ENCODE measurements around the gene USP24. TPM values are rescaled to one million over a fixed set of nuclear protein-coding genes. Genes with fewer than 3 reads are reported as not detected.

Gene USP24
- total RNA-seq, 1 experiment from 2014 or later = 54.6 TPM

DNA sequence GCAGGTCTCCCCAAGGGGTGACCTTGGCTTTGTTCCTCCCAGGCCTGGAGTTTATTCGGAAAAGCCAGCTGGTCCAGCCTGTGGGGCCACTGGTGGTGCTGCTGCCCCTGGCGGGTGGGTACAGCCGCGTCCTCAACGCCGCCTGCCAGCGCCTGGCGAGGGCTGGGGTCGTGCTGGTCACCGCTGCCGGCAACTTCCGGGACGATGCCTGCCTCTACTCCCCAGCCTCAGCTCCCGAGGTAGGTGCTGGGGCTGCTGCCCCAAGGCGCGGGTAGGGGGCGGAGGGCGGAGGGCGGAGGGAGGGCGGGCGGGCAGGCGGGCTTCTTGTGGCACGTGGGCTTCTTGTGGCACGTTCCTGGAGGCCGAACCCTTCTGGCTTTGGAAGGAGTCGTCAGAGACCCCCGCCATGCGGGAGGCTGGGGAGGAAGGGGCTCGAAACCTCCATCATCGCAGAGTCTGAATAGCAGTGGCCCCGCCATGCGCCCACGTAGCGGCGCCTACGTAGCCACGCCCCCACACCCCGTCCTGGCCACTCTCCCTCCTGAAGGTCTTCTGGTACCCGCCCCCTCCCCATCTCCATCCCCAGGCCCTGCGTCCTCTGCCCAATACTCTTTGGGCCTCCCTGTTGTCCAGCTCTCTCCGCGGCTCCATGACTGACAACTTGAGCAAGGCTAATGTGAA, 159.1 kb downstream of the USP24 start:
- peaks cover 77% of the 10 kb centered on the region for H3K36me3 ChIP-seq (ENCODE audit: insufficient read depth, low read length, poor library complexity, severe bottlenecking)
- ChIA-PET CTCF (no interaction called here), POLR2A (ENCODE audit: low non-redundant PET) (no interaction called here)
- no peaks in the 10 kb centered on the region for H3K4me1 ChIP-seq (ENCODE audit: insufficient read depth, low read length, poor library complexity, severe bottlenecking)
- TF ChIP-seq EZH2 (IDR thresholded peaks at IDR 0.05; ENCODE audit: borderline replicate concordance, low read depth, low read length, poor library complexity, severe bottlenecking) (no peak), CTCF (conservative IDR thresholded peaks at IDR 0.05; ENCODE audit: low read depth, low read length) (no peak)
- no peaks in the 10 kb centered on the region for H3K9me3 ChIP-seq (ENCODE audit: low read depth, low read length, poor library complexity, severe bottlenecking)
- no peaks in the 10 kb centered on the region for H3K27me3 ChIP-seq (replicated peaks; ENCODE audit: insufficient read depth, low read depth, low read length, poor library complexity)
- DNase-seq (ENCODE audit: low spot score) = no peak
- BruUV-seq (replicated peaks) = no TSS peak
- H3K4me3 ChIP-seq (ENCODE audit: low read depth, low read length, poor library complexity, severe bottlenecking) = no peak overlapping the region
- no peak overlapping the region for H3K27ac ChIP-seq (ENCODE audit: low read depth, low read length, poor library complexity, severe bottlenecking)
- intact Hi-C loops (cut with micrococcal nuclease; ENCODE audit: unreplicated experiment) = no loop called here

GRCh38 chr1:55055084-55055882, 159.9 kb downstream of the USP24 start:
- no peaks in the 10 kb centered on the region for H3K27me3 ChIP-seq (replicated peaks; ENCODE audit: insufficient read depth, low read depth, low read length, poor library complexity)
- no peaks in the 10 kb centered on the region for H3K9me3 ChIP-seq (ENCODE audit: low read depth, low read length, poor library complexity, severe bottlenecking)
- no TSS peak for BruUV-seq (replicated peaks)
- POLR2A ChIA-PET (ENCODE audit: low non-redundant PET) = no interaction called here
- intact Hi-C loops (cut with micrococcal nuclease; ENCODE audit: unreplicated experiment) = no loop called here
- H3K36me3 ChIP-seq (ENCODE audit: insufficient read depth, low read length, poor library complexity, severe bottlenecking) = peaks cover 76% of the 10 kb centered on the region
- no peak for TF ChIP-seq EZH2 (IDR thresholded peaks at IDR 0.05; ENCODE audit: borderline replicate concordance, low read depth, low read length, poor library complexity, severe bottlenecking)
- TF ChIP-seq CTCF (conservative IDR thresholded peaks at IDR 0.05; ENCODE audit: low read depth, low read length) = no peak
- H3K4me3 ChIP-seq (ENCODE audit: low read depth, low read length, poor library complexity, severe bottlenecking) = no peak overlapping the region
- CTCF ChIA-PET = no interaction called here
- no peak for DNase-seq (ENCODE audit: low spot score)
- no peak overlapping the region for H3K27ac ChIP-seq (ENCODE audit: low read depth, low read length, poor library complexity, severe bottlenecking)
- peaks cover 4% of the 10 kb centered on the region for H3K4me1 ChIP-seq (ENCODE audit: insufficient read depth, low read length, poor library complexity, severe bottlenecking)

DNA sequence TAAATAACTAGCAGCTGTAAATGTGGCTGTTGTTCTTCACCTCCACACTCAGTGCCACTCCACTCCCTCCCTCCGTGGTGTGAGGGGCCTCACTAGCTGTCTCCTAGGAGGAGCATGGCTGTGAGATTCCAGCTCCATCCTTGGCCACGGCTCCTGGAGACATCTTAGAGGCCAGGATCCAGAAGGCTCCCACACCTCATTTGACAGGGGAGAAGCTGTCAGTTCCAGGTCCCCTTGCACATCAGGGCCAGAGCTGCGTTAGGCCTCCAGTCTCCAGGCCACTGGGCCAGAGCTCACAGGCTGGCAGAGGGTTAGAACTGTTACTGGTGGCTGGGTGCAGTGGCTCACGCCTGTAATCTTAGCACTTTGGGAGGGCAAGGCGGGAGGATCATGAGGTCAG, 160.8 kb downstream of the USP24 start:
- ChIA-PET CTCF (no interaction called here), POLR2A (ENCODE audit: low non-redundant PET) (no interaction called here)
- peaks cover 11% of the 10 kb centered on the region for H3K4me1 ChIP-seq (ENCODE audit: insufficient read depth, low read length, poor library complexity, severe bottlenecking)
- DNase-seq (ENCODE audit: low spot score) = no peak
- no peaks in the 10 kb centered on the region for H3K27me3 ChIP-seq (replicated peaks; ENCODE audit: insufficient read depth, low read depth, low read length, poor library complexity)
- H3K36me3 ChIP-seq (ENCODE audit: insufficient read depth, low read length, poor library complexity, severe bottlenecking) = peaks cover 75% of the 10 kb centered on the region
- BruUV-seq (replicated peaks) = no TSS peak
- TF ChIP-seq EZH2 (IDR thresholded peaks at IDR 0.05; ENCODE audit: borderline replicate concordance, low read depth, low read length, poor library complexity, severe bottlenecking) (no peak), CTCF (conservative IDR thresholded peaks at IDR 0.05; ENCODE audit: low read depth, low read length) (no peak)
- H3K4me3 ChIP-seq (ENCODE audit: low read depth, low read length, poor library complexity, severe bottlenecking) = no peak overlapping the region
- H3K9me3 ChIP-seq (ENCODE audit: low read depth, low read length, poor library complexity, severe bottlenecking) = no peaks in the 10 kb centered on the region
- H3K27ac ChIP-seq (ENCODE audit: low read depth, low read length, poor library complexity, severe bottlenecking) = no peak overlapping the region
- intact Hi-C loops (cut with micrococcal nuclease; ENCODE audit: unreplicated experiment) = no loop called here
